Measurements from ENCODE around the gene ACSM3. TPM values are rescaled to one million over a fixed set of nuclear protein-coding genes. Genes with fewer than 3 reads are reported as not detected.
A peak's percentile ranks its signal among the peaks of the same experiment; 100 is the strongest.

ACSM3 gene
- total and polyA plus RNA-seq, 9 of the 15 experiments (the other 6 are each of a cell fraction or from before 2014, with no cell fraction given) = 112 to 420 (median 182) TPM

DNA sequence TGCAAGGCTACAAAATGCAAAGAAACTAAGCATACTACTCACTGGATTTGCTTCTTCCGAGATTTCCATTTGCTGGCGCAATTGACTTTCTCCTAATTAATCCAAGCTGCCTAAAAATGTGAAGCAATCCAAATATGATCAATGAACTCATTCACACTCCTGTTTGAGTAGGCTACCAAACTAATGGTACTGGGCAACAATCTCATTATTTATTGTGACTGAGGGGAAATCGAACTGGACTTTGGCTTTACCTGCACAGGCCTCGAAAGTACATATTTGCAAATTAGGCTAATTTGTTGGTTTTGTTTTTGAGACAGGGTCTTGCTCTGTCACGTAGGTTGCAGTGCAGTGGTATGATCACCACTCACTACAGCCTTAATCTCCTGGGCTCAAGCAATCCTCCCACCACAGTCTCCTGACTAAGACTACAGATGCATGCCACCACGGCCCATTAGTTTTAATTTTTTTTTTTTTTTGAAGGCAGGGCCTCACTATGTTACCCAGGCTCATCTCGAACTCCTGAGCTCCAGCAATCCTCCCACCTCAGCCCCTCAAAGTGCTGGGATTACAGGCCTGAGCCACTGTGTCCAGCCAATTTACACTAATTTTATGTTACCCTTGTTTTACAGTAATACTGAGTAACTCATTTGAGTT, 39.9 kb downstream of the ACSM3 start:
- Histone ChIP-seq H3K27ac (ENCODE audit: extremely low read depth, low read depth, low read length) (peak overlapping the region; percentile 31), H3K4me1 (replicated peaks in 1 of 2; ENCODE audit: control insufficient read depth in 2 of 2, insufficient read depth in 2 of 2, low read length in 2 of 2) (peaks cover 22 to 24% of the 10 kb centered on the region in 2 experiments), H2AFZ (ENCODE audit: low read depth, low read length) (no peak overlapping the region), H3K4me3 (no peak overlapping the region), H3K9ac (ENCODE audit: insufficient read depth in 1 of 2, low read depth in 2 of 2, low read length in 2 of 2) (peak overlapping the region; percentile 27; a peak in 3 of 4 replicates), H4K20me1 (replicated peaks; ENCODE audit: control insufficient read depth, insufficient read depth, low read length) (no peaks in the 10 kb centered on the region), H3K36me3 (ENCODE audit: control insufficient read depth, insufficient read depth, low read length) (peaks cover 49% of the 10 kb centered on the region), H3K4me2 (ENCODE audit: insufficient read depth, low read length) (peak overlapping the region; percentile 5), H3K27me3 (ENCODE audit: control insufficient read depth in 2 of 2, insufficient read depth in 2 of 2, low read length in 2 of 2) (no peaks in the 10 kb centered on the region), H3K79me2 (ENCODE audit: control insufficient read depth, insufficient read depth, low read length) (peaks cover 49% of the 10 kb centered on the region), H3K9me3 (replicated peaks; ENCODE audit: control insufficient read depth, insufficient read depth, low read depth, low read length) (no peaks in the 10 kb centered on the region), H3K9me1 (ENCODE audit: control insufficient read depth, insufficient read depth, low read length) (no peaks in the 10 kb centered on the region)
- intact Hi-C loops (cut with micrococcal nuclease) = loop anchor here (10.0 kb wide), 1 partner anchor 269 kb away; no protein-coding TSS in a partner anchor
- 50% methylated on average over 7 of the region's 7 CpGs for WGBS (ENCODE audit: insufficient coverage, low coverage, missing lambda C conversion rate)
- in situ Hi-C loops (cut with MboI) = no loop called here
- CTCF ChIA-PET (ENCODE audit: low intra/inter-chr PET ratio) = no interaction called here
- DNase-seq (ENCODE audit: extremely low read depth in 1 of 4, low spot score in 3 of 4) (peak in 1 of 4 experiments; percentile 41), ATAC-seq (no peak), FAIRE-seq (no peak)
- POLR2A ChIA-PET = interaction anchor here (0.6 to 1.6 kb wide), 4 partner anchors 10 to 1449 kb away, joined by 3 to 6 read pairs (median 4); no protein-coding TSS in a partner anchor
- BruUV-seq (replicated peaks) = TSS peak; percentile 3
- TF ChIP-seq ZNF253 (CRISPR knock-in tag; conservative IDR thresholded peaks at IDR 0.05) (no peak), ZNF695 (CRISPR knock-in tag; IDR thresholded peaks at IDR 0.05) (no peak), CCNT2 (IDR thresholded peaks at IDR 0.05; ENCODE audit: borderline replicate concordance, extremely low read depth, insufficient read length, low read depth, low read length) (no peak), EP400 (IDR thresholded peaks at IDR 0.05) (no peak), TGIF2 (CRISPR knock-in tag; IDR thresholded peaks at IDR 0.05) (no peak), ZNF384 (IDR thresholded peaks at IDR 0.05; ENCODE audit: low read depth, low read length) (peak; percentile 59; the same call in 1 of the 2 replicates), ZNF407 (IDR thresholded peaks at IDR 0.05; ENCODE audit: low read depth) (no peak), CSDE1 (IDR thresholded peaks at IDR 0.05) (no peak), ZFPM2 (CRISPR knock-in tag; IDR thresholded peaks at IDR 0.05) (no peak), SREBF2 (CRISPR knock-in tag; IDR thresholded peaks at IDR 0.05) (no peak), ARID1B (IDR thresholded peaks at IDR 0.05) (0 out of 2 replicates have a peak, but pooled peaks have one; percentile 27), ZC3H11A (IDR thresholded peaks at IDR 0.05; ENCODE audit: low read depth, low read length) (no peak), RFX5 (IDR thresholded peaks at IDR 0.05; ENCODE audit: low read depth, low read length) (no peak)
- TF ChIP-seq, protein P1, sequence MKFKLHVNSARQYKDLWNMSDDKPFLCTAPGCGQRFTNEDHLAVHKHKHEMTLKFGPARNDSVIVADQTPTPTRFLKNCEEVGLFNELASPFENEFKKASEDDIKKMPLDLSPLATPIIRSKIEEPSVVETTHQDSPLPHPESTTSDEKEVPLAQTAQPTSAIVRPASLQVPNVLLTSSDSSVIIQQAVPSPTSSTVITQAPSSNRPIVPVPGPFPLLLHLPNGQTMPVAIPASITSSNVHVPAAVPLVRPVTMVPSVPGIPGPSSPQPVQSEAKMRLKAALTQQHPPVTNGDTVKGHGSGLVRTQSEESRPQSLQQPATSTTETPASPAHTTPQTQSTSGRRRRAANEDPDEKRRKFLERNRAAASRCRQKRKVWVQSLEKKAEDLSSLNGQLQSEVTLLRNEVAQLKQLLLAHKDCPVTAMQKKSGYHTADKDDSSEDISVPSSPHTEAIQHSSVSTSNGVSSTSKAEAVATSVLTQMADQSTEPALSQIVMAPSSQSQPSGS (CRISPR knock-in tag; IDR thresholded peaks at IDR 0.05) = no peak

Data from K562 (cell line).